Measurements from ENCODE around the gene MBD1.
"Not testable (repeated sequence)": the region's sequence is repeated elsewhere in the genome, so short reads cannot be mapped to it uniquely, and the experiment has no call there.

DNA sequence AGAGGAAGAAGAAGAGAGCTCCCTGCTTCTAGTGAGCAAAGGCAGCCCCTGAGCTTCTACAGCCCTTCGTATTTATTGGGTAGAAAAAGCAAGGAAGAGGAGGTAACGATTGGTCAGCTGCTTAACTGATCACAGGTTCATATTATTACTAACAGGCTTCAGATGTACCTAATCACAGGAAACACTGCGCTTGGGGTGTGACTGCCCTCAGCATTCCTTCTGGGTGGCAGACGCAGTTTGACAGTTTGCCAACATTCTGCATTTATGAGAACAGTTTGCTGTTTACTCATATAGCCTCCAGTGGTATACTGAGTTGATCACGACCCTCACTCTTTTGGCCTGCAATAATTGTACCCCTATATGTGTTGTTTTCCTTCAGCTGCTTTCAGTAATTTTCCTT lies 27.5 kb upstream of the MBD1 start:
- TF ChIP-seq, protein P1, sequence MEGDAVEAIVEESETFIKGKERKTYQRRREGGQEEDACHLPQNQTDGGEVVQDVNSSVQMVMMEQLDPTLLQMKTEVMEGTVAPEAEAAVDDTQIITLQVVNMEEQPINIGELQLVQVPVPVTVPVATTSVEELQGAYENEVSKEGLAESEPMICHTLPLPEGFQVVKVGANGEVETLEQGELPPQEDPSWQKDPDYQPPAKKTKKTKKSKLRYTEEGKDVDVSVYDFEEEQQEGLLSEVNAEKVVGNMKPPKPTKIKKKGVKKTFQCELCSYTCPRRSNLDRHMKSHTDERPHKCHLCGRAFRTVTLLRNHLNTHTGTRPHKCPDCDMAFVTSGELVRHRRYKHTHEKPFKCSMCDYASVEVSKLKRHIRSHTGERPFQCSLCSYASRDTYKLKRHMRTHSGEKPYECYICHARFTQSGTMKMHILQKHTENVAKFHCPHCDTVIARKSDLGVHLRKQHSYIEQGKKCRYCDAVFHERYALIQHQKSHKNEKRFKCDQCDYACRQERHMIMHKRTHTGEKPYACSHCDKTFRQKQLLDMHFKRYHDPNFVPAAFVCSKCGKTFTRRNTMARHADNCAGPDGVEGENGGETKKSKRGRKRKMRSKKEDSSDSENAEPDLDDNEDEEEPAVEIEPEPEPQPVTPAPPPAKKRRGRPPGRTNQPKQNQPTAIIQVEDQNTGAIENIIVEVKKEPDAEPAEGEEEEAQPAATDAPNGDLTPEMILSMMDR (IDR thresholded peaks at IDR 0.05; ENCODE audit: insufficient read depth, low read length), result not testable (repeated sequence)
- TF ChIP-seq POLR2AphosphoS5 (IDR thresholded peaks at IDR 0.05; ENCODE audit: low read depth), result not testable (repeated sequence)

All from HL-60 (cell line).